H9 (cell line): Measurements from ENCODE around the gene BNIP5. TPM values are rescaled to one million over a fixed set of nuclear protein-coding genes. Genes with fewer than 3 reads are reported as not detected.

Source experiments
- DNase-seq: peaks from one replicate; pipeline ENCODE4 v3.0.0-alpha.2; 2017
- H2AFZ ChIP-seq: one replicate; pipeline ENCODE4 v1.6.1; 2013; ENCODE audit warnings: mild to moderate bottlenecking, low read length, control low read depth, moderate library complexity
- H2AK5ac ChIP-seq: 2 replicates; pipeline ENCODE4 v1.6.1; 2013; ENCODE audit warnings: low read length, control low read depth, mixed read lengths; ENCODE audit not compliant: insufficient read length
- H2BK120ac ChIP-seq: one replicate; pipeline ENCODE4 v1.6.1; 2013; ENCODE audit warnings: low read depth, mild to moderate bottlenecking, low read length, control low read depth, inconsistent platforms; ENCODE audit not compliant: poor library complexity, severe bottlenecking
- H2BK12ac ChIP-seq: 2 replicates; pipeline ENCODE4 v1.6.1; 2013; ENCODE audit warnings: low read length, control low read depth, mixed read lengths, low read depth; ENCODE audit not compliant: insufficient read length
- H2BK15ac ChIP-seq: 2 replicates; pipeline ENCODE4 v1.6.1; 2013; ENCODE audit warnings: low read depth, low read length, control low read depth
- H2BK20ac ChIP-seq: one replicate; pipeline ENCODE4 v1.6.1; 2013; ENCODE audit warnings: low read depth, mild to moderate bottlenecking, low read length, control low read depth, inconsistent platforms; ENCODE audit not compliant: poor library complexity, severe bottlenecking
- H2BK5ac ChIP-seq: 2 replicates; pipeline ENCODE4 v1.6.1; 2013; ENCODE audit warnings: low read length, control low read depth, mixed read lengths; ENCODE audit not compliant: insufficient read length
- H3K14ac ChIP-seq: 2 replicates; pipeline ENCODE4 v1.6.1; 2013; ENCODE audit warnings: low read length, control low read depth; ENCODE audit not compliant: insufficient read depth
- H3K18ac ChIP-seq: 2 replicates; pipeline ENCODE4 v1.6.1; 2013; ENCODE audit warnings: low read depth, mild to moderate bottlenecking, mixed read lengths, low read length, control low read depth; ENCODE audit not compliant: insufficient read length
- H3K23ac ChIP-seq: 2 replicates; pipeline ENCODE4 v1.6.1; 2013; ENCODE audit warnings: low read length, control low read depth, mixed read lengths, low read depth; ENCODE audit not compliant: insufficient read length
- H3K23me2 ChIP-seq: 2 replicates; pipeline ENCODE4 v1.6.1; 2013; ENCODE audit warnings: low read depth, mild to moderate bottlenecking, mixed read lengths, low read length, control low read depth; ENCODE audit not compliant: insufficient read length, poor library complexity, severe bottlenecking
- H3K27ac ChIP-seq: 2 replicates; pipeline ENCODE4 v1.5.1; 2013; ENCODE audit warnings: low read length, control low read depth, mixed read lengths, low read depth; ENCODE audit not compliant: insufficient read length
- H3K27me3 ChIP-seq: 2 replicates; pipeline ENCODE4 v1.6.1; 2013; ENCODE audit warnings: low read length, control low read depth, inconsistent platforms; ENCODE audit not compliant: insufficient read depth
- H3K4ac ChIP-seq: 2 replicates; pipeline ENCODE4 v1.6.1; 2013; ENCODE audit warnings: low read depth, mild to moderate bottlenecking, control low read depth, inconsistent platforms, low read length, moderate library complexity
- H3K4me1 ChIP-seq: 2 replicates; pipeline ENCODE4 v1.6.1; 2013; ENCODE audit warnings: low read length, control low read depth, inconsistent platforms; ENCODE audit not compliant: insufficient read depth
- H3K4me2 ChIP-seq: 2 replicates; pipeline ENCODE4 v1.6.1; 2013; ENCODE audit warnings: low read length, control low read depth, mixed read lengths; ENCODE audit not compliant: insufficient read length, insufficient read depth
- H3K56ac ChIP-seq: 2 replicates; pipeline ENCODE4 v1.6.1; 2013; ENCODE audit warnings: low read depth, mild to moderate bottlenecking, mixed read lengths, low read length, control low read depth; ENCODE audit not compliant: insufficient read length
- H3K79me1 ChIP-seq: 2 replicates; pipeline ENCODE4 v1.6.1; 2013; ENCODE audit warnings: low read depth, mild to moderate bottlenecking, moderate library complexity, low read length, control low read depth, inconsistent platforms; ENCODE audit not compliant: insufficient read depth, poor library complexity, severe bottlenecking
- H3K79me2 ChIP-seq: 2 replicates; pipeline ENCODE4 v1.6.1; 2013; ENCODE audit warnings: low read length, control low read depth, inconsistent platforms; ENCODE audit not compliant: insufficient read depth
- H3K9ac ChIP-seq: 2 replicates; pipeline ENCODE4 v1.6.1; 2013; ENCODE audit warnings: low read length, control low read depth, mixed read lengths; ENCODE audit not compliant: insufficient read length; ENCODE audit errors: extremely low read depth
- H3K9me3 ChIP-seq: one replicate; pipeline ENCODE4 v1.6.1; 2013; ENCODE audit warnings: low read depth, low read length, inconsistent platforms; ENCODE audit not compliant: control insufficient read depth
- H3T11ph ChIP-seq: one replicate; pipeline ENCODE4 v1.6.1; 2013; ENCODE audit warnings: mild to moderate bottlenecking, low read length, control low read depth, inconsistent platforms
- H4K20me1 ChIP-seq: one replicate; pipeline ENCODE4 v1.6.1; 2013; ENCODE audit not compliant: control insufficient read depth, insufficient read length, insufficient read depth
- H4K5ac ChIP-seq: 2 replicates; pipeline ENCODE4 v1.6.1; 2013; ENCODE audit warnings: low read depth, mild to moderate bottlenecking, mixed read lengths, low read length, control low read depth; ENCODE audit not compliant: insufficient read length
- H4K8ac ChIP-seq: replicated peaks from 2 replicates; pipeline ENCODE4 v1.6.1; 2013; ENCODE audit warnings: low read length, control low read depth, mixed read lengths, low read depth; ENCODE audit not compliant: insufficient read length
- H4K91ac ChIP-seq: 2 replicates; pipeline ENCODE4 v1.6.1; 2013; ENCODE audit warnings: low read depth, mild to moderate bottlenecking, moderate library complexity, mixed read lengths, low read length, control low read depth; ENCODE audit not compliant: insufficient read length
- H3K27ac Mint-ChIP-seq, 3 experiments: 2 replicates in 2 of 3; 3 replicates in 1 of 3; pipeline ENCODE4 v1.8.0; 2020 to 2021; ENCODE audit warnings: mixed read lengths in 3 of 3, mild to moderate bottlenecking in 1 of 3, moderate library complexity in 1 of 3
- H3K27me3 Mint-ChIP-seq: 2 replicates; pipeline ENCODE4 v1.8.0; 2021; ENCODE audit warnings: low read depth, mild to moderate bottlenecking, moderate library complexity, mixed read lengths
- H3K36me3 Mint-ChIP-seq, 3 experiments: 2 replicates in 2 of 3; 3 replicates in 1 of 3; pipeline ENCODE4 v1.8.0; 2020 to 2021; ENCODE audit warnings: low read depth in 3 of 3, mixed read lengths in 3 of 3; ENCODE audit not compliant: insufficient read depth in 1 of 3
- H3K4me1 Mint-ChIP-seq, 2 experiments: 2 replicates each; pipeline ENCODE4 v1.8.0; 2020; ENCODE audit warnings: mixed read lengths in 2 of 2
- H3K4me3 Mint-ChIP-seq, 2 experiments: 2 replicates in 1 of 2; 3 replicates in 1 of 2; pipeline ENCODE4 v1.8.0; 2020 to 2021; ENCODE audit warnings: mild to moderate bottlenecking in 2 of 2, mixed read lengths in 2 of 2, moderate library complexity in 1 of 2
- H3K9me3 Mint-ChIP-seq, 2 experiments: 2 replicates in 1 of 2; 3 replicates in 1 of 2; pipeline ENCODE4 v1.8.0; 2020; ENCODE audit warnings: mild to moderate bottlenecking in 2 of 2, mixed read lengths in 2 of 2, moderate library complexity in 1 of 2
- WGBS: extraction: QIAGEN DNeasy Blood & Tissue Kit; methylation state at CpG from one replicate; pipeline ENCODE4 v1.1.7; 2013; ENCODE audit warnings: missing lambda C conversion rate, low lambda C conversion rate, mixed read lengths; ENCODE audit not compliant: insufficient read length; ENCODE audit errors: extremely low coverage; 5-methylcytosine and 5-hydroxymethylcytosine counted together
- total RNA-seq: library from RNA; stranded (reverse); gene quantifications from 2 replicates; pipeline ENCODE4 v1.2.1, GENCODE V29; 2021
- TF ChIP-seq, protein P1 (sequence below): fragments of 200-600 bp; sonication (generic); conservative IDR thresholded peaks from 3 replicates; pipeline ENCODE4 v1.8.0; 2021; ENCODE audit warnings: antibody characterized with exemption, mild to moderate bottlenecking

Gene BNIP5
- total RNA-seq, 1 experiment from 2014 or later, result not detected

DNA sequence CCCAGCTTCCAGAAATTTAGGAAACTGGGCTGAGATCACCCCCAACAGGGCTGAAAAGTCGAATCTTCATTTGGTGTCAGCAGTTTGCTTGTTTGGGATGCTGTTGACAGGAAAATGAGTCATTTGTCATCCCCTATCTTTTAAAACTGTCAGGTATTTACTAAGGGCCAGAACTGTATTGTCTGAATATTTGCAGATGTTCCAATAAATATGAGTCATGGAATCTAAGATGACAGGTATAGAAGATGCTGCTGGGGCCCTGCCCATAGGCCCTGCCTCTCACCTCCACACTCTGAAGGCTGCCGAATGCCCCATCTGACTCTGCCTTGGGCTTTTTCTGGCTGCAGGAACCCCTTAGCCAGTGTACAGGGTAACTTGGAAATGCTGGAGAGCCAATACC lies 46.9 kb upstream of the BNIP5 start:
- TF ChIP-seq, protein P1, sequence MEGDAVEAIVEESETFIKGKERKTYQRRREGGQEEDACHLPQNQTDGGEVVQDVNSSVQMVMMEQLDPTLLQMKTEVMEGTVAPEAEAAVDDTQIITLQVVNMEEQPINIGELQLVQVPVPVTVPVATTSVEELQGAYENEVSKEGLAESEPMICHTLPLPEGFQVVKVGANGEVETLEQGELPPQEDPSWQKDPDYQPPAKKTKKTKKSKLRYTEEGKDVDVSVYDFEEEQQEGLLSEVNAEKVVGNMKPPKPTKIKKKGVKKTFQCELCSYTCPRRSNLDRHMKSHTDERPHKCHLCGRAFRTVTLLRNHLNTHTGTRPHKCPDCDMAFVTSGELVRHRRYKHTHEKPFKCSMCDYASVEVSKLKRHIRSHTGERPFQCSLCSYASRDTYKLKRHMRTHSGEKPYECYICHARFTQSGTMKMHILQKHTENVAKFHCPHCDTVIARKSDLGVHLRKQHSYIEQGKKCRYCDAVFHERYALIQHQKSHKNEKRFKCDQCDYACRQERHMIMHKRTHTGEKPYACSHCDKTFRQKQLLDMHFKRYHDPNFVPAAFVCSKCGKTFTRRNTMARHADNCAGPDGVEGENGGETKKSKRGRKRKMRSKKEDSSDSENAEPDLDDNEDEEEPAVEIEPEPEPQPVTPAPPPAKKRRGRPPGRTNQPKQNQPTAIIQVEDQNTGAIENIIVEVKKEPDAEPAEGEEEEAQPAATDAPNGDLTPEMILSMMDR, result no peak
- no peak overlapping the region for H3K4me3 Mint-ChIP-seq
- H3K36me3 Mint-ChIP-seq, result no peaks in the 10 kb centered on the region

More for the DNA sequence above, 46.9 kb upstream of the BNIP5 start:
- H3K27ac ChIP-seq, result no peak overlapping the region
- no peak overlapping the region for H2BK120ac ChIP-seq
- no peak overlapping the region for H3T11ph ChIP-seq
- no peak overlapping the region for H2BK5ac ChIP-seq
- peaks cover 36% of the 10 kb centered on the region for H3K27me3 Mint-ChIP-seq
- no peak overlapping the region for H4K8ac ChIP-seq
- H3K23ac ChIP-seq, result no peak overlapping the region
- peaks cover 13% of the 10 kb centered on the region for H3K23me2 ChIP-seq
- H3K4me1 ChIP-seq, result no peaks in the 10 kb centered on the region
- H2AK5ac ChIP-seq, result no peak overlapping the region
- H2BK20ac ChIP-seq, result no peak overlapping the region
- WGBS, result no CpG with 5 or more reads among the region's 2 CpGs
- H2BK12ac ChIP-seq, result no peak overlapping the region
- no peak overlapping the region for H3K9ac ChIP-seq
- H3K4me2 ChIP-seq, result no peak overlapping the region
- H3K14ac ChIP-seq, result no peak overlapping the region
- no peak overlapping the region for H2AFZ ChIP-seq
- no peak overlapping the region for H3K56ac ChIP-seq
- no peaks in the 10 kb centered on the region for H3K9me3 ChIP-seq
- H3K79me2 ChIP-seq, result no peaks in the 10 kb centered on the region
- H3K27ac Mint-ChIP-seq, result no peak overlapping the region
- H4K91ac ChIP-seq, result no peak overlapping the region
- DNase-seq, result no peak
- no peaks in the 10 kb centered on the region for H4K20me1 ChIP-seq
- peaks cover 41 to 43% of the 10 kb centered on the region in 2 experiments for H3K4me1 Mint-ChIP-seq
- H3K79me1 ChIP-seq, result no peaks in the 10 kb centered on the region
- H2BK15ac ChIP-seq, result no peak overlapping the region
- H3K27me3 ChIP-seq, result peaks cover 28% of the 10 kb centered on the region; the same call in 1 of the 2 replicates
- no peak overlapping the region for H3K18ac ChIP-seq
- peaks cover 0 to 3% of the 10 kb centered on the region in 2 experiments; a peak in 2 of 5 replicates for H3K9me3 Mint-ChIP-seq
- no peak overlapping the region for H4K5ac ChIP-seq
- no peak overlapping the region for H3K4ac ChIP-seq
